Keratinocyte (primary cell): ENCODE results near the gene NTRK1.

Source experiments
- CTCF ChIP-seq, 3 experiments: IDR thresholded peaks in 1 of 3; conservative IDR thresholded peaks in 1 of 3; optimal IDR thresholded peaks in 1 of 3; 2 replicates in 2 of 3; 3 replicates in 1 of 3; pipeline versions ENCODE3 to v1.5.1; 2011; ENCODE audit warnings: low read length in 3 of 3, mild to moderate bottlenecking in 3 of 3, moderate library complexity in 2 of 3, control low read depth in 1 of 3, inconsistent platforms in 1 of 3; ENCODE audit not compliant: insufficient read depth in 2 of 3; ENCODE audit errors: extremely low read depth in 1 of 3
- EZH2 ChIP-seq: IDR thresholded peaks from one replicate; pipeline ENCODE4 v1.6.1; 2012; ENCODE audit warnings: inconsistent platforms, mild to moderate bottlenecking, low read length, moderate library complexity

DNA sequence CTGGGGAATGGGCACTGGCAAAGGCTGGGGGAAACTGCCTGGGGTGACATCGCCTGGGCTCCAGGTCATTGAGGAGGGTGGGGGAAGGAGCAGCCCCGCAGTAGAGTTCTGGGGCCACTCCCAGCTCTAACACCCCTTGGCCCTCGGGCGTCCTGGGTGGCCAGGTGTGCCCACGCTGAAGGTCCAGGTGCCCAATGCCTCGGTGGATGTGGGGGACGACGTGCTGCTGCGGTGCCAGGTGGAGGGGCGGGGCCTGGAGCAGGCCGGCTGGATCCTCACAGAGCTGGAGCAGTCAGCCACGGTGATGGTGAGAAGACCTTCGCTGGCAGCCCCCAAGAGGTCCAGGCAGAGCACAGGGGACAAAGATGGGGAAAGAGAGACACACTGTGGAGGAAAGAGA is 7.7 kb downstream of the NTRK1 start:
- TF ChIP-seq EZH2 (no peak), CTCF (optimal IDR thresholded peaks at IDR 0.05 in 1 of 3, IDR thresholded peaks at IDR 0.05 in 1 of 3, conservative IDR thresholded peaks at IDR 0.05 in 1 of 3; ENCODE audit: extremely low read depth in 1 of 3, insufficient read depth in 2 of 3, low read length in 3 of 3) (no peak)
